ENCODE results near the gene PHC2. TPM values are rescaled to one million over a fixed set of nuclear protein-coding genes. Genes with fewer than 3 reads are reported as not detected.

Gene PHC2
- total RNA-seq, 4 donors from 2014 or later = 70.2 to 114 (median 77.2) TPM

- H3K4me3 ChIP-seq (ENCODE audit: low read depth, poor library complexity, severe bottlenecking) = no peak overlapping the region
- 89 to 91% methylated on average over 5 of the region's 5 CpGs for WGBS, 2 donors
- no peak for TF ChIP-seq POLR2A (IDR thresholded peaks at IDR 0.05)
- TF ChIP-seq, protein P1, sequence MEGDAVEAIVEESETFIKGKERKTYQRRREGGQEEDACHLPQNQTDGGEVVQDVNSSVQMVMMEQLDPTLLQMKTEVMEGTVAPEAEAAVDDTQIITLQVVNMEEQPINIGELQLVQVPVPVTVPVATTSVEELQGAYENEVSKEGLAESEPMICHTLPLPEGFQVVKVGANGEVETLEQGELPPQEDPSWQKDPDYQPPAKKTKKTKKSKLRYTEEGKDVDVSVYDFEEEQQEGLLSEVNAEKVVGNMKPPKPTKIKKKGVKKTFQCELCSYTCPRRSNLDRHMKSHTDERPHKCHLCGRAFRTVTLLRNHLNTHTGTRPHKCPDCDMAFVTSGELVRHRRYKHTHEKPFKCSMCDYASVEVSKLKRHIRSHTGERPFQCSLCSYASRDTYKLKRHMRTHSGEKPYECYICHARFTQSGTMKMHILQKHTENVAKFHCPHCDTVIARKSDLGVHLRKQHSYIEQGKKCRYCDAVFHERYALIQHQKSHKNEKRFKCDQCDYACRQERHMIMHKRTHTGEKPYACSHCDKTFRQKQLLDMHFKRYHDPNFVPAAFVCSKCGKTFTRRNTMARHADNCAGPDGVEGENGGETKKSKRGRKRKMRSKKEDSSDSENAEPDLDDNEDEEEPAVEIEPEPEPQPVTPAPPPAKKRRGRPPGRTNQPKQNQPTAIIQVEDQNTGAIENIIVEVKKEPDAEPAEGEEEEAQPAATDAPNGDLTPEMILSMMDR (IDR thresholded peaks at IDR 0.05) = no peak
- intact Hi-C loops (cut with DNase I; ENCODE audit: low total_unique reads) = no loop called here
- DNase-seq (ENCODE audit: low spot score in 2 of 2) = no peak
Observed at GRCh38 chr1:33353531-33353930, 77.4 kb downstream of the PHC2 start.

DNA sequence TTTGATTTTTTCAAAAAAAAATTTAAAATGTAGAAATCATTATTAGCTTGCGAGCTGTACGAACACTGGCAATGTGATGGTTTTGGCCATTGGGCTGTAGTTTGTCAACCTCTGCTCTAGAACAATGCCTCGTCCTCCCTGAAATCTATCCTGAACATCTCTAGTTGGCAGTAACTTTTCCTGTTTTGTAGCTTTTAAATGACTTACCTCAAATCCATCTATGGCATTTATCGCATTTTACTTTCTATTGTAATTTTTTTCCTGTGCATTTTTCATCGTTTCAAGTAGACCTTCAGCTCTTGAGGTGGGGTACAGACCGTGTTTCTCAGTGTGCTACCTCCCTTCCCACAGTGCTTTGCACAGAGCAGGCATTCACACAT lies 79.6 kb downstream of the PHC2 start:
- 85 to 92% methylated on average over 6 of the region's 6 CpGs for WGBS, 2 donors
- TF ChIP-seq, protein P1 (IDR thresholded peaks at IDR 0.05) = no peak
- TF ChIP-seq POLR2A (IDR thresholded peaks at IDR 0.05) = no peak
- intact Hi-C loops (cut with DNase I; ENCODE audit: low total_unique reads) = no loop called here
- H3K4me3 ChIP-seq (ENCODE audit: low read depth, poor library complexity, severe bottlenecking) = no peak overlapping the region
- DNase-seq (ENCODE audit: low spot score in 2 of 2) = no peak

GRCh38 chr1:33350611-33351280 lies 80.1 kb downstream of the PHC2 start:
- WGBS, 2 donors = 47% methylated on average over 6 of the region's 6 CpGs
- TF ChIP-seq, protein P1 (IDR thresholded peaks at IDR 0.05) = no peak
- no peak for TF ChIP-seq POLR2A (IDR thresholded peaks at IDR 0.05)
- intact Hi-C loops (cut with DNase I; ENCODE audit: low total_unique reads) = no loop called here
- no peak for DNase-seq (ENCODE audit: low spot score in 2 of 2)
- no peak overlapping the region for H3K4me3 ChIP-seq (ENCODE audit: low read depth, poor library complexity, severe bottlenecking)

- intact Hi-C loops (cut with DNase I; ENCODE audit: low total_unique reads) = no loop called here
- H3K4me3 ChIP-seq (ENCODE audit: low read depth, poor library complexity, severe bottlenecking) = peak overlapping the region; percentile 33
- DNase-seq (ENCODE audit: low spot score in 2 of 2) = peak; percentile 74 to 97
- TF ChIP-seq POLR2A (IDR thresholded peaks at IDR 0.05) = no peak
- TF ChIP-seq, protein P1 (IDR thresholded peaks at IDR 0.05) = no peak
- WGBS, 2 donors = 0 to 1% methylated on average over 33 to 37 of the region's 104 CpGs
Observed at GRCh38 chr1:33349778-33350610, 80.9 kb downstream of the PHC2 start.

GRCh38 chr1:33349081-33349759 lies 81.7 kb downstream of the PHC2 start:
- no peak for DNase-seq (ENCODE audit: low spot score in 2 of 2)
- TF ChIP-seq, protein P1 (IDR thresholded peaks at IDR 0.05) = no peak
- TF ChIP-seq POLR2A (IDR thresholded peaks at IDR 0.05) = no peak
- peak overlapping the region; percentile 80 for H3K4me3 ChIP-seq (ENCODE audit: low read depth, poor library complexity, severe bottlenecking)
- intact Hi-C loops (cut with DNase I; ENCODE audit: low total_unique reads) = no loop called here
- 0% methylated on average over 16 to 17 of the region's 78 CpGs for WGBS, 2 donors

Data from lower leg skin (tissue), 4 donors.